ENCODE measurements around the gene LAMB4.

Gene LAMB4, protein sequence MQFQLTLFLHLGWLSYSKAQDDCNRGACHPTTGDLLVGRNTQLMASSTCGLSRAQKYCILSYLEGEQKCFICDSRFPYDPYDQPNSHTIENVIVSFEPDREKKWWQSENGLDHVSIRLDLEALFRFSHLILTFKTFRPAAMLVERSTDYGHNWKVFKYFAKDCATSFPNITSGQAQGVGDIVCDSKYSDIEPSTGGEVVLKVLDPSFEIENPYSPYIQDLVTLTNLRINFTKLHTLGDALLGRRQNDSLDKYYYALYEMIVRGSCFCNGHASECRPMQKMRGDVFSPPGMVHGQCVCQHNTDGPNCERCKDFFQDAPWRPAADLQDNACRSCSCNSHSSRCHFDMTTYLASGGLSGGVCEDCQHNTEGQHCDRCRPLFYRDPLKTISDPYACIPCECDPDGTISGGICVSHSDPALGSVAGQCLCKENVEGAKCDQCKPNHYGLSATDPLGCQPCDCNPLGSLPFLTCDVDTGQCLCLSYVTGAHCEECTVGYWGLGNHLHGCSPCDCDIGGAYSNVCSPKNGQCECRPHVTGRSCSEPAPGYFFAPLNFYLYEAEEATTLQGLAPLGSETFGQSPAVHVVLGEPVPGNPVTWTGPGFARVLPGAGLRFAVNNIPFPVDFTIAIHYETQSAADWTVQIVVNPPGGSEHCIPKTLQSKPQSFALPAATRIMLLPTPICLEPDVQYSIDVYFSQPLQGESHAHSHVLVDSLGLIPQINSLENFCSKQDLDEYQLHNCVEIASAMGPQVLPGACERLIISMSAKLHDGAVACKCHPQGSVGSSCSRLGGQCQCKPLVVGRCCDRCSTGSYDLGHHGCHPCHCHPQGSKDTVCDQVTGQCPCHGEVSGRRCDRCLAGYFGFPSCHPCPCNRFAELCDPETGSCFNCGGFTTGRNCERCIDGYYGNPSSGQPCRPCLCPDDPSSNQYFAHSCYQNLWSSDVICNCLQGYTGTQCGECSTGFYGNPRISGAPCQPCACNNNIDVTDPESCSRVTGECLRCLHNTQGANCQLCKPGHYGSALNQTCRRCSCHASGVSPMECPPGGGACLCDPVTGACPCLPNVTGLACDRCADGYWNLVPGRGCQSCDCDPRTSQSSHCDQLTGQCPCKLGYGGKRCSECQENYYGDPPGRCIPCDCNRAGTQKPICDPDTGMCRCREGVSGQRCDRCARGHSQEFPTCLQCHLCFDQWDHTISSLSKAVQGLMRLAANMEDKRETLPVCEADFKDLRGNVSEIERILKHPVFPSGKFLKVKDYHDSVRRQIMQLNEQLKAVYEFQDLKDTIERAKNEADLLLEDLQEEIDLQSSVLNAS (N-terminal part only)

DNA sequence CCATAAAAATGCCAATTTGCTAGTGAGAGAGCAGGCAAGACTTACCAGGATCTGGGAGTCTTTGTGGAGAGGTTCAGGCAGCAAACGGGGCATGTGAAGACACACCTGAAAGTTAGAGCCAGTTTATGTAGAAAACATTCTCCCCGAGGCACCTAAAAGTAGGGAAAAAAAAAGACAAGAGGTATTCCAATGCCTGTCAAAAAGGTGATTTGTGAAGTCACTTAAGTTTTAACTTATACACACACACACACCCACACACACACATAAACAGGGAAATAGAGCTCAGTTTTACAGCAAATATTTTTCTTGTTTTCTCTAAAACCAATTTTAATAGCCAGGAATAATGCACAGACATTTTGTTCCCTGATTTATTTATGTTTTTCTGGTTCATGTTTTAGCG is at the start of gene LAMB4:
LAMB4 (minus strand) TSS at position 101 of the 400 bp plus-strand sequence. CDS start 7,197 bp downstream, outside the sequence.
- no peak for DNase-seq

DNA sequence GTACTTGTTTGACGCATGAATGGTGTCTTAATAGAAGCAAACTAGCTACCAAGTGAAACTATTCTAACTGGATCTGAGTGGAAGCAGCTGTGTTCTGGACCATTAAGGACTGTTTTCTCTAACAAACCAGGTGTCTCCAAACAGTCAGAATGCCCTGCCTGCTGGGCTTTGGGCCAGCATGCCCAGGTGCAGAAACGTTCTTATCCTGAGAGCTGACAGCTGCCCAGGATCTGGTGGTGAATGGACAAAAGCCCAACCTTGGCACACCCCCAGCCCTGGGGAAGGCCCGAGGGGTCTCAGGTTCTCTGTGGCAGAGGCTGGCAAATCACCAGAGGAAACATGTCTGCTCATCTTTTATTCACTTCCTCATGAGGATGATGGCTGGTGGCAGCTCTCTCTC is 48.2 kb upstream of the LAMB4 start:
- DNase-seq: peak; percentile 97

DNA sequence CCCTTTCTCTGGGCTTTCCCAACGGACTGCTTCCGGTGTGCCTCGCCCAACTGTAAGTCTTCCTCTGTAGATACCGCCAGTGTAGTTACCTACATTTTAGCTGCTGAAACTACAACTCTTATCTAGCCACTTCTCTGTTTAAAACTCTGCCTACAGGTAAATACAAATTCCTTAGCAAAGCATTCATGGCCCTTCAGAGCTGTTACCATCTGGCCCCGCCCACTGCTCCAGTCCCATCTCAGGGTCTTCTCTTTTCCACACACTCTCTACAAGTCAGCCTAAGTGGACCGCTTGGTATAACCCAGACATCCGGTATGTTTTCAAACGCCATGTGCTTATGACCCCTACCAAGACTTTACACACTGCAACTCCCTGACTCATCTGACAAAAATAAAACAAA is 41.0 kb upstream of the LAMB4 start:
- no peak for DNase-seq

DNA sequence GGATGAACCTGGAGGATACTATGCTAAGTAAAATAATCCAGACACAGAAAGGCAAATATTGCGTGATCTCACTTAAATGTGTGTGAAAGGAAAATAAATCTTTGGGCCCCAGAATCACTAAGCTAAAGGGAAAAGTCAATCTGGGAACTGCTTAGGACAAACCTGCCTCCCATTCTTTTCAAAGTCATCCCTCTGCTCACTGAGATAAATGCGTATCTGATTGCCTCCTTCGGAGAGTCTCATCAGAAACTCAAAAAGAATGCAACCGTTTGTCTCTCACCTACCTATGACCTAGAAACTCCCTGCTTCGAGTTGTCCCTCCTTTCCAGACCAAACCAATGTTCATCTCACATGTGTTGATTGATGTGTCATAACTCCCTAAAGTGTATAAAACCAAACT is 40.1 kb upstream of the LAMB4 start:
- no peak for DNase-seq

DNA sequence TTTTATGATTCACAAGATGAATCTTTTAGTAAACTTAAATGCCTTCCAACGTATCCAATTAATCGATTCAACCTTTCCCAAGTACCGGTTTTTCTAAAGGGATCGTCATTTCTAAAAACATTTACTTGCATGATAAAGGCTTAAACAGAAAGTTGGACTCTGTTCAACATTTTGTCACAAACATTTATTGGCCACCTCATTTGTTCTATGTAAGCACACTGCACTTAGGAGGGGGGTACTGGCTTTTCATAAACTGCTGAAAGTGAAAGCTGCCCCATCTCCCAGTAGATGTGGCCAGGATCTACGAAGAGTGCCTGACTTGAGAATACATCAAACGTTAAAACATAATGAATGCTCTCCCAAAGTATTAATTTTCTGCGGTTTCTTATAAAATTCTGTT is 37.3 kb upstream of the LAMB4 start:
- no peak for DNase-seq

DNA sequence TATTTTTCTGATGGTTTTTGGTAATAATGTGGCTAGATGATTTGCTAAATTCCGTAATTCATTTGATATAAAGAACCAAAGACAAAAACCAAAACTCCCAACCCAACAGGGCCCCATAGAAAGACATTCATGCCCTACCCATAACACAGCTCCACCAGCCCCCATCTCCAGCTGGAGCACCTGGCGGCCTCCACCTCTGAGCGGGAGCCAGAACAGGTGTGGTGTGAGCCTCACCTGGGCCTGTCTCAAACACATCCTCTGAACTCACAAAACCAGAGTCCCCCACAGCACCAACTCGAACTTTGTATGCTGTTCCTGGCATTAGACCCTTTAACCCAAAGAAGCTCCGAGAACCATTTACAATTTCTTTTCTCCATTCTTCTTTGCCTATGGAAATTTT is 36.5 kb upstream of the LAMB4 start:
- peak; percentile 13 for DNase-seq

DNA sequence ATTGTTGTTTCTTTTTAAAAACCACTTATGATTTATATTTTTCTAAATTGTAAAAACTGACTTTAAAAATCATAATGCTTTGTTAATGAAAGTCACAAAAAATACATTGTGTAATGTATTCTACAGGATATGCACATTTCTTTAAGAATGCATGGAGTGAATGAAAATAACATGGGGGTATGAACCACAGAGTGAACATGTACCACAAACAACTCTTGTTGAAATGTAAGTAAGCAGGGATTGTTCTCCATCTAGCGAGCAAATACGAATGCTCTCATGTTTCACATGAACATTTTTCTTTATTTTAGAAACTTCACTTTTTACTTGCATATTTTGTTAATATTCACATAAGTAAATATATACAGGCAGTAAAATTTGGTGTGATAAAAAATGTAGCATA is 35.6 kb upstream of the LAMB4 start:
- DNase-seq: no peak

DNA sequence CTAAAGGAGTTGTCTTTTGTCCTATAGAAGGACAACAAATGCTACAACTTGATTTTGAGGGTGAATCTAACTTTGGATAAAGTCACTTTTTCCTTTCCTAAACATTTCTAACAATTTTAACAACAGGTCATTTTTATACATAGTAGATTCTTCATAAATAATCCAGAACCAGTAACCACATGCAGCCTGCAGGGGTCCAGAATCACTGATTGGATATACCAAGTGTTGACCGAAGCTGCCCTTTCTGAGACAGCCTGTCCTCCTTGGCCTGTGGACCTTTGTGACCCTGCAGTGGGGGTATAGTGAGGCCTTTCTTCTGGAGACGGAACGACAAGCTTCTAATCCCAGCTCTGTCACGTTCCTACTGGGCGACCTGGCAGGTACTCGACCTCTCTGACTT is 34.8 kb upstream of the LAMB4 start:
- DNase-seq: no peak

DNA sequence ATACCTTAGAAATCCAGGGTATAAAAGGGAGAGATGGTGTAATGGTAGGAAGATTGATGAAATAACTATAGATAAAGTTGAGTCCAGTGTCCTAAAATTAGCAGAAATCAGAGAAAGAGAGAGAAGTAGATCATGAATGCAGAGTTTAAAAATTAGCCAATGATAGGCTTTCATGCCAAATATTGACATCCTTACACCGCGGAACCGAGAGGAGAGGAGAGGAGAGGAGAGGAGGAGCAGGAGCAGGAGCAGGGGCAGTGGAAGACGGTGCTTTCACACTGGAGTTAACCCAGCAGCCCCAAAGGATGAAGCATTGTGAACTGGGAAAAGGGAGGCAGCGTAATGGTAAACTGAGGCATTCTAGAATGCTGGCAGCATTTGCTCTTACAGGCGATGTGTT is 34.2 kb upstream of the LAMB4 start:
- no peak for DNase-seq

DNA sequence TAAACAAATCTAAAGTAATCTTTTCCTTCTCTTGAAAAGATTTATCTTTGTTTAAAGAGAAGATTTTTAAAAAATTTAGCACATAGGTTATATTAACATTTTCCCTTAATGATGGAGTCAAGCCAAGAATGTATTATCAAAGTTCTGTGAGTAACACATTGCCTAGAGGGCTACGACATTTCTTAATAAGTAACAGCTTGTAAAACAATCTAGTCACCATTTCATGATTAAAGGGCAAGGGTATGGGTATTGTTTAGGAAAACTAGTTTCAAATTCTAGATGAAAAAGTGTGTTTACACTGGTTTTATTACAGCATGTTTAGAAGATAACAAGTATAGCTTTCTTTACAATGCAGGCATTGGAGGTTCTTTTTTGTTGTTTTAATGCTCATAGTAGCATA is 28.6 kb upstream of the LAMB4 start:
- no peak for DNase-seq

DNA sequence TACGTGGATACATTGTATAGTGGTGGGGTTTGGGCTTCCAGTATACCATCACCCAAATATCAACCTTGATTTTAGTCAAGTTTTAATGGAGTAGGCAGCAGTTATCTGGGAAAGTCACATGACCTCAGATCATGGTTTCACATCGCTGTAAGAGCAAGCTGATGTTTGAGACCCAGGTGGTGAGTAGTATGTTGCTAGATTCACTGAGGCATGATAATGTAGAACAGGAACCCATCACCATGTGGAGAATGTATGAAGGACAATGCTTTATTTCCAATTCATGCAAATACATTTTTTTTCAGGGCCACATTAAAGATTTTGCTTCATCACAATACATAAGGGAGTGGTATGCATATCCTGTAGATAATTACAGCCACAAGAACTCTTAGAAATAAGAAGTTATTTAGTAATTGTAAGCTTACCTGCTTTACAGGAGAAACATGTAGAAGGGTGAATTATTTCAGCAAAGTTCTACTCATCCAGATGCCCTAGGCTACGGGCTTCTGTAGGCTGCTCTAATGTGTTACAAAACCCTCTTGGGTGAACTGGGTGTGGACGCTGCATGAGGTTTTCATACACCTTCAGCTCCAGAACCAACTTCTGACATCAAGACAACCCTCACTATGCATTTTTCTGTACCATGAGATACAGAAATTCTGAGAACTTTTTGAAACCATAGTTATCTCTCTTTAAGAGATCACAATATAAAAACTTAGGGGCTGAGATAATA is 27.6 kb upstream of the LAMB4 start:
- no peak for DNase-seq

DNA sequence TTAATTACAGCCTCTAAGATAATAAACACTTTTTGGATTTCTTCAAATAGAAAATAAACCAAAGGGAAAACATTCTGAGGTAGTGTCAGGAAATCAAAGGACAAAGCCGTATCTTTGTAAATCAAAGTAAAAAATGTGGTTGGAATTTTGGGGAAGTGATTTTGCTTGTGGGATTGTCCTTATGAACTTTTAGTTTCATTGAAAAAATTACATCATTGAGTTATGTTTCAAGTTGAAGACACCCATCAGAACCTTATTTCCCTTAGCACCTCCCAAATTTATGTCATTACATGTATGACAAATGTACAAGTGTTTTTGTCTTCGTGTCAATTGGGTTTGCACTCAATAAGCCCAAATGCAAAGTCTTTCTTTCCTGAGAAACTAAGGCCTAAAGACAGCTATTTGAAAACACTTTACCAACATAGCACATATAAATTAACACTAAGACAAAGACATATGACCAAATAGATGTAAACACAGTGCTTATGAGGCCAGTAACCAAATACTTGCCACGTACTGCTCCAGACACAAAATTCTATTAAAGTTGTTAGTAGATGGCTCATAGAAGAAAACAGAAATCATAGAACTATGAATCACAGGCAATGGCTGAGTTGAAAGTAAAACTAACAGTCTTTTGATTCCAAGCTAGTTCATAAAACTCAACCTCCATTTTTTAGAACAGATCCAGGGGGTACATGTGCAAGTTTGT is 26.9 kb upstream of the LAMB4 start:
- DNase-seq: no peak

DNA sequence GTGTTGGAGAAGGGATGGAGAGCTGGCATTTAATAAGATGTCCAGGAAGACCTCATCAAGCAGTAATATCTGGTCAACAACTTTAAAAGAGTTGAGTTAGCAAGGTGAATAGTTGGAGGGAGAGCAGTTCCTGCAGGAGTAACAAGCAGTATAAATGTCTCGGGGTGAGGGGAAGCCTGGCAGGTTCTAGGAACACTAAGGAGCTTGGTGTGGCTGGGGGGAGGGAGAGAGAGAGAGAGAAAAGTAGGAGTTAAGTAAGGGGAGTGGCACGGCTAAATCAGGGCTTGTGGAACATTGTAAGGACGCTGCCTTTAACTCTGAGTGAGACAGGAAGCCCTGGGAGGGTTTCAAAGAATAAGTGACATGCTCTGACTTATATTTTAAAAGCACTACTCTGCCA is 22.0 kb upstream of the LAMB4 start:
- no peak for DNase-seq

DNA sequence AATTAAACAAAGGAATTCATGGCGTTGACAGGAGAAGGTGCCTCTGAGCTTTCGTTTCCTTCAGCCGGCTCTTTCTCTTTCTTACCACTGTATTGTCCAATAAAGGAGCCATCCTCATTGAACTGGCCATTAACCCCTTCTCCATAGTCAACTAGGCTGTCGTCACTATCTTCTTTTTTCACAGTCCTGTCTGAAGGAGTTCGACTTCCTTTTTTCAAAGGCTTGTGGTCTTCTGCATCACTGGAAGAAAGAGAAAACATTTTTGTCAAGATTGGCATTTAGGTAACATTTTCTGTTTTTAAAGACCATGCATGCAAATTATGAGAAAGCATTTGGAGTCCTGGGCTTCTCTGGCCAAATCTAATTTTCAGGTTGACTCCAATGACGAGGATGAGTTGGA is 19.7 kb upstream of the LAMB4 start:
- no peak for DNase-seq

DNA sequence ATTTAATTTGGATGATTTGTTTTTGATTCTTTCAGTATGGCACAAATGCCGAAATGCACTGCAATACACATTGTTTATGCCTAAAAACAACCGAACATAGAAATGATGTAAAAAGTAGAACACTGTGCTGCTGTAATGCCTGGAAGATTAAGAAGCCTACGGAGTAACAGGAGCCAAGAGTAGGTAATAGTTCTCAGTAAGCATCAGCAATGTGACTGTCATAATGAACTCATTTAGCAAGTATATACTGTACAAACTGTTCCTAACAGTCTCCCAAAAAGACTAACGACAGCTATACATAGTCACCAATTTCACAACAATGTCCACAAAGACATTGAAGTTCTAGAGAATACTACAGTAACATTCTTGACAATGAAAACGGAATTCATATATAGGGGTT is 19.0 kb upstream of the LAMB4 start:
- DNase-seq: no peak

DNA sequence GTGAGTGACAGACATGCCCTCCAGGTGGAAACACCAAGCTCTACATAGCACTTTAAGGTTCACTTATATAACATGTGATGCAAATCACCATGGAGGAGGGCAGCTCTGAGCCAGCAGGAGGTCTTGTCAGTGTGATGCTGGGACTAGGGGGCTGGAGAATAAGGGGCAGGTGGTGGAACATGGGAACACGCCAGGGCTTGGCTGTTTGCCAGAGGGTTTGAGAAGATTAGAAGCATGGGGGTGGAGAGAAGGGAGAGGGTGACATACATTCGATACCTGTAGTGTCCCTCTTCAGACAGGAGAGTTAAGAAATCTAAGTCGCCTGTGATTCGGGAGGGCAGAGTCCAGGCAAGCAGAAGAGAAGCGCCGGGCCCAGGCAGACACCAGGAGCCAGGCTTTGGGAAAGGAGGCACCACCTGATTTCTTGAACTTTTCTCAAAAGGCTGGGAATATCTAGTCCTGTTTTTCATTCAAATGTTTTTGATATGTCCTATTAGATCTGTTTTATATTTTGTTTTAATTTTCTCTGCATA is 16.9 kb upstream of the LAMB4 start:
- no peak for DNase-seq

DNA sequence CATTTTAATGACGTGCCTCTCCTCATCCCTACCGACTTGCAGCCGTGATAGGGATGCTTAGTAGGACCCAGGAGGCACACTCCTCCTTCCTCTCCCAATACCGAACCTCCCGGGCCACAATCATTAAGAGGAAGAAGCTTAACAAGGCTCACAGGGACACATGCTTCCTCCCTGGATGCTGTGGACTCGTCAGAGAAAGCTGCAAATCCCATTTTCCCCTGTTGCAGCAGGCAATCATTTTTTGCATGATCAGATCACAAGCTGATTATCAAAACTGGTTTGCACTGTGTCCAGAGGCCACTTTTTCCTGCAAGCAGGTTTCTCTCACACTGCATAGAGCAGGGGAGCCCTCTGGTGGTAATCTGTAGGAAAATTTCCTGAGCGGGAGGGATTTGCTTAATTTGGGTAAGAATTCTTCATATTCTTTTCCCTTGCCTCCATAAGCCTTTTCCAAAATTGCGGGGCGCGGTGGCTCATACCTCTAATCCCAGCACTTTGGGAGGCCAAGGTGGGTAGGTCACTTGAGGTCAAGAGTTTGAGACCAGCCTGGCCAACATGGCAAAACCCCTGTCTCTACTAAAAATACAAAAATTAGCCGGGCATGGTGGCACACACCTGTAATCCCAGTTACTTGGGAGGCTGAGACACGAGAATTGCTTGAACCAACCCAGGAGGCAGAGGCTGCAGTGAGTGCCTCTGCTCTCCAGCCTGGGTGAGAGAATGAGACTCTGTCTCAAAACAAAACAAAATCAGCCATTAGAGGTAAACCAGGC is 16.1 kb upstream of the LAMB4 start:
- peak; percentile 21 for DNase-seq

DNA sequence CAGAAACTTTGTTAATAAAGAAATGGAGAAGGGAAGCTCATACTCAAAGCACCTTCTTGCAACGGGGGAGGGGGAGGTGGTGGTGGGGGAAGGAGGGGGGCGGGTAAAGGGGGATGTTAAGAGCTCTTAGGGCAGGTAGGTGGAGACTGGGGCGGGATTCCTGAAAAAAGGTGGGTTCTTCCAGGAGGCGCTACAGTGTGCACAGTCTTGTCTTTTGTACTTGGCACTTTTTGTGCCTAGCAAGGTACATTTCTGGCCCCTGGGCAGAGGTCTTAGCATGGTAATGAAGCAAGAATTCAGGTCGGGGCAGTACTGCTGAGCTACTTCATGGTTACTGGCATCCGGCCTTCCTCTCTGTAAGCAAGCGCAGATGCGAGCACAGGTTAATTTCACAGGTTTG is 15.2 kb upstream of the LAMB4 start:
- no peak for DNase-seq

DNA sequence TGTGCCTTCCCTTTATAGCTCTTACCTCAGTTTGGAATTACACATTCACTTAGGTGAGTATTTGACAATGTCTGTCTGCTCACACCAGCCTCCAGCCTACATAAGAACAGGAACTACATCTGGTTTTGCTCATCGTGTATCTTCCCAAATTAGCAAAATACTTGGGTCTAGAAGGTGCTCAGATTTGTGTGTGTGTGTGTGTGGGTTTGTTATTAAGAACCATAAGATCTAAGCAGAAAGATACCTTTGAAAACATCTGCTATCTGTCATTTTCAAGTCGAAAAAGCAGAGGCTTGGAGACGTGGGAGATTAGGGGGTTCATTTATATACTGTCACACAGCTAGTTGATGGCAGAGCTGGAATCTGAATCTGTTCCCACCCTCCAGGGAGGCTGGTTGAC is 14.8 kb upstream of the LAMB4 start:
- no peak for DNase-seq

DNA sequence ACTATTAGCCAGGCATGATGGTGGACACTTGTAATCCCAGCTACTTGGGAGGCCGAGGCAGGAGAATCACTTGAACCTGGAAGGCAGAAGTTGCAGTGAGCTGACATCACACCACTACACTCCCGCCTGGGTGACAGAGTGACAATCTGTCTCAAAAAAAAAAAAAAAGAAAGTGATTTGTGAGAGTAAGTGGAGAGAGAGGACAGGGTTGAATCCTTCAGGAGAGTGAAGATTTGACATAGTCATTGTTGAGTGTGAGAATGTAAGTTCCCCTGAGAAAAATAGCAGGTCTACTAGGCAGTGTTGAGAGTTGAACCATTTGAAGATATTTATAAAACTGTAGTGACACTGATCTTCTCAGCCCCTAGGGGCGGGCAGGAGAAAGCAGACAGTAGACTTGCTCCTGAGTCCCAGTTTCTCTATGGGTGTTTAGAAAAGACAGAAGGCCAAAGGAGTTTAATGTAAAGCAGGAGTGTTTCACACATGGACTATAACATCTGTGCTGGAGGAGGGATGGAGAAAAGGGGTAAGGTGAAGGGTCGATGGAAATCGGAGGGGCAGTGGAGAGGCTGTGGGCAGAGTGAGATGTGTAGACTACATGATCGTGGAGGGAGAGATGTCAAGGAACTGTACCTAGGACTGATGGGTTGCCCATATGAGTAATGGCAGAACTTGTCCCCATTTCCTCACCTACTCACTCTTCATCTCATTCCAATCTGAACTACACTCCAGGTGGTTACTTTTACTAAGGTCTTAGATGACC is 13.7 kb upstream of the LAMB4 start:
- DNase-seq: no peak

All from DMS153 (cell line).